Activated effector memory CD4-positive, alpha-beta T cell treated with anti-CD3 and anti-CD28 coated beads, Interleukin-2, amount 50 U/mL, for 16 hours (primary cell): ENCODE data around the gene ANKRD29.
"Not testable (repeated sequence)": the region's sequence is repeated elsewhere in the genome, so short reads cannot be mapped to it uniquely, and the experiment has no call there.

ENCODE experiments used
- DNase-seq: peaks from one replicate; pipeline ENCODE4 v3.0.0-alpha.2; 2020

Gene ANKRD29

DNA sequence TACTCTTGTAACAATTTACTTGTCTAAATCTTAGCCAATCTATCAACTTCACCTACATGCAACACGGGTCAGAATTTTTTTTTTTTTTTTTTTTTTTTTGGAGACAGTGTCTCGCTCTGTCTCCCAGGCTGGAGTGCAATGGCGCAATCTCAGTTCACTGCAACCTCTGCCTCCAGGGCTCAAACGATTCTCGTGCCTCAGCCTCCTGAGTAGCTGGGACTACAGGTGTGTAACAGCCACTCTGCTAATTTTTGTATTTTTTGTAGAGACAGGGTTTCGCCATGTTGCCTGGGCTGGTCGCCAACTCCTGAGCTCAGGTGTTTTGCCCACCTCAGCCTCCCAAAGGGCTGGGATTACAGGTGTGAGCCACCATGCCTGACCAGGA is 49.6 kb downstream of the ANKRD29 start:
- not testable (repeated sequence) for DNase-seq

DNA sequence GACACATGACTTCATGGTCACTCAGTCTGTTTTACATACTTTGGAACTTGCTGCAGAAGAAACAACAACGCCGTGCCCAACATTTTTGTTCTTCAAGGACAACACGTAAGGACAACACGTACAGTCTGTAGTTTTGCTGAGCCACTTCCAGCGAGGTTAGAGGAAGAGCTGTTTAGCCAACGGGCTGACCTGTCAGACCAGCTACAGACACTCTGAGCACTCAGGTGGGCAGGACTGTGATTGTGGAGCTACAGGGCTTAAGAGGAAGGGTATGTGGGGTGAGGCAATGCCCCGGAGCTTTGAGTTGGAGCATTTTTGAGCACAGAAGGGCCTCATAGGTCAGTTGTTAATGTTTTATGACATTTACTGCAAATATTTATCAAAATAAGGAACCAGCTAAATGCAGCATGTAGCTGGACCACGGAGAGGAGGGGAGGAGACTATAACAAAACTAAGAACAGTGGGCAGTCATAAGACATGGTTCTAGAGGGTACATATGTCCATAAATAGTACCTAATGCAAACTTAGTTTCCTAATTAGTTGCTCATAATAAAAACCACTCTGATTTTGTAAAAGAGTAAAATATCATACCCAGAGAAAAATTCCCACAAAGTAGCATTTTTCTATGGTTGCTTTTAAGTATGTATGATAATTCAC is 50.1 kb downstream of the ANKRD29 start:
- no peak for DNase-seq

GRCh38 chr18:23609390-23610023 is 53.2 kb downstream of the ANKRD29 start:
- DNase-seq, result no peak

DNA sequence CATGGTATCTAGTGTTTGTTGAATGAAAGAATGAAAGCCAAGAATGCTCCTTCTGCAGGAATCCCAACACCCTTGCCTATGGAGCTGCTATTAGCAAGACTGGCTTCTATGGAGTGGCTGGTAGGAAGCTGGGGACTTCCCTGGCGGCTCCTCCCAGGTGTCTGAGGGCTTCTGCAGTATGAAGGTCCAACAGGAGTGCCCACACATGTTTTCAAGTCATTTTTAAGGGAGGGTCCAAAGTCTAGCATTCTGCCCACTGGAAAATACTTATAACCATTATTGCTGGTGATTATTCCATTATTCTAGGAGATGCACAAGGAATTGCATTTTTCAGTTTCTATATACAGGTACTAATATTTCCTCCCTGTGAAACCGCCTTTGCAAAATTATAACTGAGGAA is 54.5 kb downstream of the ANKRD29 start:
- no peak for DNase-seq

- DNase-seq, result no peak
Measured at GRCh38 chr18:23605941-23606340, 56.8 kb downstream of the ANKRD29 start.

- DNase-seq, result no peak
Measured at GRCh38 chr18:23599809-23600208, 62.9 kb downstream of the ANKRD29 start.

DNA sequence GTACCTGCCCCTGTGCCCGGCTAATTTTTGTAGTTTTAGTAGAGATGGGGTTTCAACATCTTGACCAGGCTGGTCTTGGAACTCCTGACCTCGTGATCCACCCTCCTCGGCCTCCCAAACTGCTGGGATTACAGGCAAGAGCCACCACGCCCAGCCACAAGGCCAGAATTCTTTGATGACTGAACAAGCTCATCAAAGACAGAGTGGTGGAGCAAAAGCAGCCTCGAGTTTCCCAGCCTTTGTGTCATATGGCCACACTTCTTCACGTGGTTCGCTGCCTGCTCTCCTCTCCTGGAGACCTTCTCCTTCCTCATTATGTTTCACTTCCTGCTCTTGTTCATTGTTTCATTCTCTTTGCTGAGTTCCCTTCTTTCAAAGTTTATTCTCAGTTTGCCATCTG is 66.5 kb downstream of the ANKRD29 start:
- DNase-seq, result no peak

GRCh38 chr18:23595591-23595990 is 67.1 kb downstream of the ANKRD29 start:
- no peak for DNase-seq

DNA sequence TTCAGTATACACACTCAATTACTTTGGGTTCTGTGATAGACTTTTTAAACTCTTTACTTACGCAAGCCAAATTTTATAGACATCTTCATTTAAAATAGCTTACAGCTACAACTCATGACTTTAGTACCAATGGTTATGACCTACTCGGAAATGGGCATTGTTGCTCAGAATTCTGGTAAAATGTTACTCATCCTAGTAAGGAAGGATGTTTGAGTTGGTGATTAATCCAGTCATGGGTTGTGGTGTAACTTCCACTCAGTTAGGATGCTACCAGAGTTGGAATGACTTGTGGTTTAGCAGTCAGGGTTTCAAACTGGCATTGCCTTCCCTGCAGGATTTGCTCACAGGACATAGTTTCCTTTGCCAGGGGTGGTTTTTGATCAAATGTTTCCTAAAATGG is 69.0 kb downstream of the ANKRD29 start:
- DNase-seq, result no peak

DNA sequence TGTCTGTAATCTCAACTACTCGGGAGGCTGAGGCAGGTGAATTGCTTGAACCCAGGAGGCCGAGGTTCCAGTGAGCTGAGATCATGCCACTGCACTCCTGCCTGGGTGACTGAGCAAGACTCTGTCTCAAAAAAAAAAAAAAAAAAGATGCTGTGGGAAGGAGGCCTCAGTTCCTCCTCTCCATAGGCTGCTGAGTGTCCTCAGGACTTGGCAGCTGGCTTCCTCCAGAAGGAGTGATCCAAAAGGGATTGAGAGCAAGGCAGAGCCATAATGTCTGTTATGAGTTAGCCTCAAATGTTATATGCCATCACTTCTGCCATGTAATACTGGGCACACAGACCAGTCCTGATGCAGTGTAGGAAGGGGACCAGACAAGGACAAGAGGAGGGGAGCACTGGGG is 69.8 kb downstream of the ANKRD29 start:
- no peak for DNase-seq

DNA sequence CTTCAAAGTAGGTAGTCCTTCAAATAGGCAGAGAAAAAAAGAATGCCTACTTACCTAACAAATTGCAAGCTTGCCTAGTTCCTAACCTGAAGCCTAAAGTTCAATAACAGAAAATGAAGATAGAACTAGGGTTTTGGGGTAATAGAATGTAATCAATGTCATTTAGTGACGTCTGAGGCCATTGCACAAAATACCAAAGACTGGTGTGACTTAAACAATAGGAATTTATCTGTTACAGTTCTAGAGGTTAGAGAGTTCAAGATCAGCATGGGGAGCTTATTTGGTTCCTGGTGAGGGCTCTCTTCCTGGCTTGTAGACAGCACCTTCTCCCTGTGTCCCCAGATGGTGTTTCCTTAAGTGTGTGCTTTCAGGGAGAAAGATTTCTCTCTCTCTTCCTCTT is 71.7 kb downstream of the ANKRD29 start:
- no peak for DNase-seq

DNA sequence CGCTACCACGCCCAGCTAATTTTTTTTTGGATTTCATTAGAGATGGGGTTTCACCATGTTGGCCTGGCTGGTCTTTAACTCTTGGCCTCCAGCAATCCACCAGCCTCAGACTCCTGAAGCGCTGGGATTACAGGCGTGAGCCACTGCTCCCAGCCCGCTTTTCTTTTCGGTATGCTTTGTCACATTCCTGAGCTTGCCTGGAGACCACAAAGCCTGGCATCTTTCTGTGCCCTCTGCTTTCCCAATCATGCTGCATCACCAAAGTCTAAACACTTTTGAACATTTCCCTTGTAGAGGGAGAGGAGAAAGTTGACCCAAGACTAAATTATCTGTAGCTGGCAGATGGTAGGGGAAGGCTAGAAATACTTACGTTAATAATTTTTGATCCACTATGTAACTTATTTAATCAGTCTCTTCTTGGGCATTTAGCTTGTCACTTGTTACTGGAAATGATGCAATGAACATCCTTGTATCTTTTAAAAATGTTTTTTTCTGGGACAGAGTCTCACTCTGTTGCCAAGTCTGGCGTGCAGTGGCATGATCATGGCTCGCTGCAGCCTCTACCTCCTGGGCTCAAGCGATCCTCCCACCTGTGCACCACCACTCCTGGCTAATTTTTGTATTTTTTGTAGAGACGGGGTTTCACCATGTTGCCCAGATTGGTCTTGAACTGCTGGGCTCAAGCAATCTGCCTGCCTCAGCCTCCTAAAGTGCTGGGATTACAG is 73.7 kb downstream of the ANKRD29 start:
- no peak for DNase-seq

DNA sequence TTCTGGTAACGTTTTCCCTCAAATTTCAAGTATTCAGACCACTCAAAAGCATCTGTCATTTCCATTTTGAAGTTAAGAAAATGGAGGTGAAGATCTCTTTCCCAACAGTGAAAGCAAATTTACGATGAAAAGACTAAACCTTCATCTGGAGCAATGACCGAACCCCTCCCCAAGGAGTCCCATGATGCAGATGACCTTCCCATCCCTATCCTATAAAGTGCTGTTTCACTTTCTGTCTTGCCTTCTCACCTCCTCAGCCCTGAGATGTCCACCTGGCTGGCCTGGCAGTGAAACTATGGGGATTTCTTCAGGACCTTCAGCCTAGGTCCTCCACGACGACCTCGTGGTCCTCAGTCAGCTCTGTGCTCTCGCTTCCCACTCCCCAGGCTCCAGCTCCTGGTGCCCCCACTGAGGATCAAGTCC is 75.5 kb downstream of the ANKRD29 start:
- no peak for DNase-seq

DNA sequence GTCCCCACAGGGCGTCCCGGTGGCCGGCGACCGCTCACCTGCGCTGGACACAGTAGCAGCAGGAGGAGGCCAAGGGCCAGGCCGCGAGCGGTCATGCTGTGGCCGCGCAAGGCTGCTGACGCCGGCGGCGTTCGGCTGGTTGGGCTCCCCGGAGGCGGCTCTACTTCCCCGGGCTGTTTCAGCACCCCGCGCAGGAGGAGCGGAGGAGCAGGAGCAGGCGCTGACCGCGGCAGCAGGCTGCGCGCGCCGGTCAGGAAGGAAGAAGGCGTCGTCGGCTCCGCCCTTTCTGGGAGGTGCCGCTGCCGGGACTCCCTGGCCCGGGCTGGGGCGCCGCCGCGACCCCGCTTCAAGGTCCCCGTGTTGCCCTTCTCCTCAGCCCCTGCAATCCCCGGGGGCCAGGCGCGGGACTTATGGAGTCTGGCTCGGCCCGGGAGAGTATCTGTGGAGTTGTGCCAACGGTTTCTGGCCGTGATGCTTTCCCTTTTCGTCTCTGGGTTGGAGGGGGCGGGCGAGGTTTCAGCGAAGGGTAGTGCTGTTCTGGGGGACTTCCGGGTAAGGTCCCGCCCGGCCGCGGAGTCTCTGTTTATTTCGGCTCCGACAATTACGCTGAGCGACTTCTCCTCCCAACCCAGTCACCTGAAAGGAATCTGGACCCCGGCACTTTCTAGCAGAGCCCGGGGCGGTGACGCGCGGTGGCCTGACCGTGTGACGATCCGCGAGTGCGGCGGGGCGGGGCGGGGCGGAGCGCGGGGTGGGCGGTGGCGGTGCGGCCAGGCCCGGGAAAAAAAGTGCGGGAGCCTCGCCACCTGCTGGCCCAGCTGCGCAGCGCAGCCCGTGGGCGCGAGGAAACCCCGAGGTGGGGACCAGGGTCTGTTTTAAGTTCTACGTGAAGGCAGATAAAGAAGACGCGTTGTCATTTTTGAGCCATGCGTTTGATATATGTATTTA is 76.2 kb downstream of the ANKRD29 start, which contains the start of gene NPC1:
NPC1 (minus strand) TSS at position 258 of the 948 bp plus-strand sequence; CDS start at position 95, 163 bp downstream.
- DNase-seq, result peak; percentile 97

- DNase-seq, result no peak
Measured at GRCh38 chr18:23585897-23586248, 76.8 kb downstream of the ANKRD29 start.

DNA sequence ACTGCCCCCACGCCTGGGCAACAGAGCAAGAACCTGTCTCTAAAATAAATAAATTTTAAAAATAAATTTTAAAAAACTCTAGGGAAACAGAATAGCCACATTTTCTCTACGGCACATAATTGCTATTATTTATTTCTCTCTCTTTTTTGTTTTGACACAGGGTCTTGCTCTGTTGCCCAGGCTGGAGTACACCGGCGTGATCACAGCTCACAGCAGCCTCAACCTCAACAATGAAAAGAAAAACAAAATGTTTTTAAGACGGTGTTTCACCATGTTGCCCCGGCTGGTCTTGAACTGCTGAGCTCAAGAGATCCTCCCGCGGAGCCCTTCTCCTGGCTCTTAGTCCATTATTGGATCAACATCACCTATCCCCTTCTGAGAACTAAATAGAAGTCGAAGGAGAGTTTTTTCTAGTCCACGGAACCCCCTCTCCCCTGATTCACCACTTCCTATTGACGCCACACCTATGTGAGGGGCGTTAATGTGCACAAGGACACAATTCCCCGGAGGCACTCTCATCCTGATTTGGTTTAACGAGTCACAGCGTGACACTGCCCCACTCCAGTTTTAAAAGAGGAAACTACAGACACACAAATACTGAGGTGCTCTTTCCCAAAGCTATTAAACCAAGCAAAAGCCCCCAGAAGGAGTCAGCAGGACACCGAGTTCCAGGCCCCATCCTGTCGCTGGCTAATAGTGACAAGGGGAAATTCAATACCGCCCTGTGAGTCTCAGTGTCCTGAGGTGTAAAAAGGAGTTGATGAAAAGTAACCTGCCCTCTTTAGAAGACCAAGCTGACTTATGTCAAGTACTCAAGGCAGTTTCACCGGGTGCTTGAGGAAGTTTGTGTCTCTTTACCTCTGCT is 77.5 kb downstream of the ANKRD29 start:
- peak; percentile 69 for DNase-seq

DNA sequence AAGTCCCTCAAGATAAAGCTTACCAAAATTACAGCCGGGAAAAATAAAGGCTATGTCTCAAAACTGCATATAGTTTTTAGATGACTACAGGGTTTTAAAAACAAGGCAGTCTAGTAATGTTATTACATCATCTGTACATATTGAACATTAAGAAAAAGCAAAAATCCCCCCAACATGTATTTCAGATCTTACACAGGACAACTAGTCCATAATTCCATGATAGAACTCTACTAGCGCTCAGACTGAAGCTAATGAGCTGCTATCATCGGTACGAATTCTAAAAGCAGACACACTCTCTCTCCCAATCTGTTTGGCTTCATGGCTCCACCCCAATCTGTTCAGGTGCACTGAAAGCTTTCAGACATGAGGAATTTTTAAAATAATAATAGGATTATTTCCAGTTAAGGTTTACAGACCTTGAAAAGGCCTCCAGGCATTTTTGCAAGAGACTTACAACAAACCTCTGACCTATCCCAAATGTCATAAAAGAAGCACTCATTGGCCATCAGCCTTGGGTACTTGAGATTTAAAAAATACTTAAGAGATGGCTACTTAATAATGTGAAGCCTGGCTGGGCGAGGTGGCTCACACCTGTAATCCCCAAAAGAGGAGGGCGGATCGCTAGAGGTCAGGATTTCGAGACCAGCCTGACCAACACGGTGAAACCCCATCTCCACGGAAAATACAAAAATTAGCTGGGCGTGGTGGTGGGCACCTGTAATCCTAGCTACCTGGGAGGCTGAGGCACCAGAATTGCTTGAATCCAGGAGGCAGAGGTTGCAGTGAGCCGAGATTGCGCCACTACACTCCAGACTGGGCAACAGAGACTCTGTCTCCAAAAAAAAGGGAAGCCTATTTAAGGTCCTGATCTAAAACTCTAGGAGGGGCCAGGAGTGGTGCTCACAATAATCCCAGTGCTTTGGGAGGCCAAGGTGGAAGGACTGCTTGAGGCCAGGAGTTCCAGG is 78.4 kb downstream of the ANKRD29 start:
- DNase-seq, result no peak

GRCh38 chr18:23583071-23583865 is 79.4 kb downstream of the ANKRD29 start:
- DNase-seq, result no peak

DNA sequence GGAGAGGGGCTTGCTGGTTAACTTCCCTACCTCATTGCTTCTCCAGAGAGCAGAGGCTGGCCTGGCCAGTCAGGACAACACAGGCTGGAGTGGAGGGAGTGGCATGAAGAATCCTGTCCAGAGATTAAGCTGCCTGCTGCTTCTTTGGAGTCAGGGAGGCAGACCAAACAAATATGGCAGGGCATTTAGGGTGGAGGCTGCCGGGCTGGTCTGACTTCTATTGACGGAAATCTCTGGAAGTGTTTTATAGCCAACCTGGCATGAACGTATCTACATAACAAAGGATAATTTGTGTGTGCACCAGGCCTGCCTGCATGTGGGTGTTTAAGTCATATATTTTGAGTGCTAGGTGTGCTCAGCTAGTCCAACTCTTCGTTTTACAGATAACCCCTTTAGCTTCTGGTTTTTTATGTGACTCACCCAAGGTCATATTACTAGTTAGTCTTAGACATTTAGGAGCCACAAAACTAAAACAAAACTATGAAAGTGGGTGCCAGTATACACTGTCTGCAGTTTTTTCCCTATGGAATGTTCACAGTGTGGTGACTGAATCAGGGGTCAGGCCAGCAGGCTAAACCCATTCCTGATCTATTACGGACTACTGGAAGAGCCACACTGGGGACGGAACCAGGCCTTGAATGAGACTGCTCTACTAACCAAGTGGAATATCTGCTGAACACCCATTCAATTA is 81.9 kb downstream of the ANKRD29 start:
- DNase-seq, result no peak
